Measurements from ENCODE around the gene EFNA1.

Gene EFNA1

GRCh38 chr1:155136748-155137147, 9.1 kb downstream of the EFNA1 start:
- Histone ChIP-seq H3K79me2 (ENCODE audit: insufficient read depth, low read length) (no peaks in the 10 kb centered on the region), H3K27ac (ENCODE audit: low read depth, low read length, poor library complexity, severe bottlenecking) (peak overlapping the region; percentile 75)
- no peak for TF ChIP-seq EZH2 (IDR thresholded peaks at IDR 0.05; ENCODE audit: borderline replicate concordance, low read length)
- TF ChIP-seq, protein P1, sequence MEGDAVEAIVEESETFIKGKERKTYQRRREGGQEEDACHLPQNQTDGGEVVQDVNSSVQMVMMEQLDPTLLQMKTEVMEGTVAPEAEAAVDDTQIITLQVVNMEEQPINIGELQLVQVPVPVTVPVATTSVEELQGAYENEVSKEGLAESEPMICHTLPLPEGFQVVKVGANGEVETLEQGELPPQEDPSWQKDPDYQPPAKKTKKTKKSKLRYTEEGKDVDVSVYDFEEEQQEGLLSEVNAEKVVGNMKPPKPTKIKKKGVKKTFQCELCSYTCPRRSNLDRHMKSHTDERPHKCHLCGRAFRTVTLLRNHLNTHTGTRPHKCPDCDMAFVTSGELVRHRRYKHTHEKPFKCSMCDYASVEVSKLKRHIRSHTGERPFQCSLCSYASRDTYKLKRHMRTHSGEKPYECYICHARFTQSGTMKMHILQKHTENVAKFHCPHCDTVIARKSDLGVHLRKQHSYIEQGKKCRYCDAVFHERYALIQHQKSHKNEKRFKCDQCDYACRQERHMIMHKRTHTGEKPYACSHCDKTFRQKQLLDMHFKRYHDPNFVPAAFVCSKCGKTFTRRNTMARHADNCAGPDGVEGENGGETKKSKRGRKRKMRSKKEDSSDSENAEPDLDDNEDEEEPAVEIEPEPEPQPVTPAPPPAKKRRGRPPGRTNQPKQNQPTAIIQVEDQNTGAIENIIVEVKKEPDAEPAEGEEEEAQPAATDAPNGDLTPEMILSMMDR (IDR thresholded peaks at IDR 0.05; ENCODE audit: low read length) = no peak; the same call in 1 of the 2 replicates

GRCh38 chr1:155137154-155137949, 9.7 kb downstream of the EFNA1 start:
- Histone ChIP-seq H3K4me3 (ENCODE audit: low read depth, low read length, poor library complexity, severe bottlenecking) (peak overlapping the region; percentile 86), H3K9ac (ENCODE audit: low read length) (peak overlapping the region; percentile 90; the same call in 1 of the 2 replicates), H2AFZ (ENCODE audit: low read length) (no peak overlapping the region), H3K27me3 (ENCODE audit: insufficient read depth, low read length) (peaks cover 3% of the 10 kb centered on the region; the same call in 1 of the 2 replicates), H3K79me2 (ENCODE audit: insufficient read depth, low read length) (no peaks in the 10 kb centered on the region), H3K36me3 (ENCODE audit: insufficient read depth, low read length) (no peaks in the 10 kb centered on the region), H3F3A (ENCODE audit: insufficient read depth, low read length) (0 out of 2 replicates have a peak, but pooled peaks cover 3% of the 10 kb centered on the region), H3K9me3 (ENCODE audit: low read length) (peaks cover 5% of the 10 kb centered on the region; the same call in 1 of the 2 replicates), H3K4me1 (ENCODE audit: insufficient read depth, low read length, severe bottlenecking) (peaks cover 34% of the 10 kb centered on the region), H3K4me2 (ENCODE audit: low read length) (peak overlapping the region; percentile 86), H3K27ac (ENCODE audit: low read depth, low read length, poor library complexity, severe bottlenecking) (peak overlapping the region; percentile 75), H4K20me1 (ENCODE audit: insufficient read depth, low read length) (no peaks in the 10 kb centered on the region), H3K9me2 (ENCODE audit: low read depth, low read length) (no peaks in the 10 kb centered on the region)
- no peak for TF ChIP-seq EZH2 (IDR thresholded peaks at IDR 0.05; ENCODE audit: borderline replicate concordance, low read length)
- TF ChIP-seq, protein P1 (IDR thresholded peaks at IDR 0.05; ENCODE audit: low read length) = no peak

More at GRCh38 chr1:155136748-155137147, 9.1 kb downstream of the EFNA1 start:
- 0 out of 2 replicates have a peak, but pooled peaks cover 3% of the 10 kb centered on the region for H3F3A ChIP-seq (ENCODE audit: insufficient read depth, low read length)
- no peaks in the 10 kb centered on the region for H4K20me1 ChIP-seq (ENCODE audit: insufficient read depth, low read length)
- peaks cover 5% of the 10 kb centered on the region; the same call in 1 of the 2 replicates for H3K9me3 ChIP-seq (ENCODE audit: low read length)
- no peaks in the 10 kb centered on the region for H3K36me3 ChIP-seq (ENCODE audit: insufficient read depth, low read length)
- no peaks in the 10 kb centered on the region; the same call in 1 of the 2 replicates for H3K27me3 ChIP-seq (ENCODE audit: insufficient read depth, low read length)
- peak overlapping the region; percentile 86 for H3K4me2 ChIP-seq (ENCODE audit: low read length)
- peak overlapping the region; percentile 90 for H3K9ac ChIP-seq (ENCODE audit: low read length)
- H3K4me1 ChIP-seq (ENCODE audit: insufficient read depth, low read length, severe bottlenecking) = peaks cover 34% of the 10 kb centered on the region
- H2AFZ ChIP-seq (ENCODE audit: low read length) = no peak overlapping the region
- no peaks in the 10 kb centered on the region for H3K9me2 ChIP-seq (ENCODE audit: low read depth, low read length)
- H3K4me3 ChIP-seq (ENCODE audit: low read depth, low read length, poor library complexity, severe bottlenecking) = peak overlapping the region; percentile 86

GRCh38 chr1:155139895-155140629, 12.4 kb downstream of the EFNA1 start, which contains the start of gene DPM3:
TSS of gene DPM3 (minus strand) at chr1:155140531. CDS start at chr1:155140240, 291 bp downstream.
- peak within 1 kb of the TSS; percentile 94 for H3K4me3 ChIP-seq (ENCODE audit: low read depth, low read length, poor library complexity, severe bottlenecking)
- peaks cover 27% of the 10 kb centered on the region for H3K4me1 ChIP-seq (ENCODE audit: insufficient read depth, low read length, severe bottlenecking)
- TF ChIP-seq EZH2 (IDR thresholded peaks at IDR 0.05; ENCODE audit: borderline replicate concordance, low read length) = no peak
- TF ChIP-seq, protein P1 (IDR thresholded peaks at IDR 0.05; ENCODE audit: low read length) = no peak
- H3K27me3 ChIP-seq (ENCODE audit: insufficient read depth, low read length) = peaks cover 4% of the 10 kb centered on the region; the same call in 1 of the 2 replicates
- peaks cover 5% of the 10 kb centered on the region; the same call in 1 of the 2 replicates for H3K9me3 ChIP-seq (ENCODE audit: low read length)
- H3K9ac ChIP-seq (ENCODE audit: low read length) = peak within 1 kb of the TSS; percentile 87
- H3K36me3 ChIP-seq (ENCODE audit: insufficient read depth, low read length) = no peaks in the 10 kb centered on the region
- no peaks in the 10 kb centered on the region for H3K9me2 ChIP-seq (ENCODE audit: low read depth, low read length)
- no peaks in the 10 kb centered on the region for H3K79me2 ChIP-seq (ENCODE audit: insufficient read depth, low read length)
- peak within 1 kb of the TSS; percentile 37 for H3K27ac ChIP-seq (ENCODE audit: low read depth, low read length, poor library complexity, severe bottlenecking)
- peak within 1 kb of the TSS; percentile 99 for H3K4me2 ChIP-seq (ENCODE audit: low read length)
- no peaks in the 10 kb centered on the region for H4K20me1 ChIP-seq (ENCODE audit: insufficient read depth, low read length)
- H3F3A ChIP-seq (ENCODE audit: insufficient read depth, low read length) = 0 out of 2 replicates have a peak, but pooled peaks cover 3% of the 10 kb centered on the region
- no peak within 1 kb of the TSS for H2AFZ ChIP-seq (ENCODE audit: low read length)
